ENCODE results near the gene SLC9A5.

DNA sequence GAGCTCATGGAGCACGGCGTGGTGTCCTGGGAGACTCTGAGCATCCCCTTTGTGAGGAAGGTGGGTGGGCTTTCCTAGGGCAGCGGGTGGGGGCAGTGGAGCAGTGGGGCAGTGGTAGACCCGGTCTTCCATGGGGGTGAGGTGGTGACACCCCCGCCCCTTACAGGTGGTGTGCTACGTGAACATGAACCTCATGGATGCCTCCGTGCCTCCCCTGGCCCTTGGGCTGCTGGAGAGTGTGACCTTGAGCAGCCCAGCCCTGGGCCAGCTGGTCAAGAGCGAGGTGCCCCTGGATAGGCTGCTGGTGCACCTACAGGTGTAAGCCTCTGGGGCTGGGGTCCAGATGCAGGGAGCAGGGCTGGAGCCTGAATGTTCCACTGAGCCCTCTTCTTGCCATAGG is 48.3 kb upstream of the SLC9A5 start:
- TF ChIP-seq, protein P1, sequence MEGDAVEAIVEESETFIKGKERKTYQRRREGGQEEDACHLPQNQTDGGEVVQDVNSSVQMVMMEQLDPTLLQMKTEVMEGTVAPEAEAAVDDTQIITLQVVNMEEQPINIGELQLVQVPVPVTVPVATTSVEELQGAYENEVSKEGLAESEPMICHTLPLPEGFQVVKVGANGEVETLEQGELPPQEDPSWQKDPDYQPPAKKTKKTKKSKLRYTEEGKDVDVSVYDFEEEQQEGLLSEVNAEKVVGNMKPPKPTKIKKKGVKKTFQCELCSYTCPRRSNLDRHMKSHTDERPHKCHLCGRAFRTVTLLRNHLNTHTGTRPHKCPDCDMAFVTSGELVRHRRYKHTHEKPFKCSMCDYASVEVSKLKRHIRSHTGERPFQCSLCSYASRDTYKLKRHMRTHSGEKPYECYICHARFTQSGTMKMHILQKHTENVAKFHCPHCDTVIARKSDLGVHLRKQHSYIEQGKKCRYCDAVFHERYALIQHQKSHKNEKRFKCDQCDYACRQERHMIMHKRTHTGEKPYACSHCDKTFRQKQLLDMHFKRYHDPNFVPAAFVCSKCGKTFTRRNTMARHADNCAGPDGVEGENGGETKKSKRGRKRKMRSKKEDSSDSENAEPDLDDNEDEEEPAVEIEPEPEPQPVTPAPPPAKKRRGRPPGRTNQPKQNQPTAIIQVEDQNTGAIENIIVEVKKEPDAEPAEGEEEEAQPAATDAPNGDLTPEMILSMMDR (optimal IDR thresholded peaks at IDR 0.05 in 1 of 3, IDR thresholded peaks at IDR 0.05 in 1 of 3, conservative IDR thresholded peaks at IDR 0.05 in 1 of 3; ENCODE audit: extremely low read depth in 1 of 3, insufficient read depth in 2 of 3, low read length in 3 of 3): no peak
- no peak for TF ChIP-seq EZH2 (IDR thresholded peaks at IDR 0.05; ENCODE audit: low read length)
